SU-DHL-6 (cell line): Measurements from ENCODE around the gene GANC.

Source experiments
- CTCF ChIP-seq: fragments of 200-600 bp; sonication (generic); IDR thresholded peaks from one replicate; pipeline ENCODE4 v1.5.1; 2017; ENCODE audit warnings: antibody characterized with exemption, mild to moderate bottlenecking, low read length, moderate library complexity; ENCODE audit not compliant: insufficient read depth, poor library complexity, severe bottlenecking
- EZH2phosphoT487 ChIP-seq: fragments of 200-600 bp; sonication (generic), shearing (Covaris generic); conservative IDR thresholded peaks from 2 replicates; pipeline ENCODE4 v1.6.1; 2018; ENCODE audit warnings: mild to moderate bottlenecking, antibody characterized with exemption, low read length, moderate library complexity, mixed read lengths

- TF ChIP-seq CTCF (no peak), EZH2phosphoT487 (no peak)
These were observed 2.9 kb downstream of the GANC start for GRCh38 chr15:42275780-42276391.
